SU-DHL-6 (cell line): ENCODE results near the gene CRTC3.

Source experiments
- H2AFZ ChIP-seq: fragments of 200-600 bp; sonication (generic); 2 replicates; pipeline ENCODE4 v1.6.1; 2014; ENCODE audit warnings: low read depth, mild to moderate bottlenecking, moderate library complexity, mixed read lengths, antibody characterized with exemption, low read length; ENCODE audit not compliant: severe bottlenecking
- H3F3A ChIP-seq: fragments of 200-600 bp; shearing (Covaris generic); 2 replicates; pipeline ENCODE4 v1.6.0; 2016; ENCODE audit warnings: antibody characterized with exemption, mild to moderate bottlenecking; ENCODE audit not compliant: insufficient read depth
- H3K27ac ChIP-seq: fragments of 200-600 bp; sonication (generic); 2 replicates; pipeline ENCODE4 v1.5.1; 2016; ENCODE audit warnings: low read depth, mild to moderate bottlenecking, low read length, moderate library complexity, mixed read lengths
- H3K27me3 ChIP-seq: fragments of 200-600 bp; sonication (generic), shearing (Covaris generic); 2 replicates; pipeline ENCODE4 v1.6.0; 2014; ENCODE audit warnings: mild to moderate bottlenecking, low read length
- H3K36me3 ChIP-seq: fragments of 200-600 bp; sonication (generic); 2 replicates; pipeline ENCODE4 v1.6.1; 2014; ENCODE audit warnings: mild to moderate bottlenecking, low read length, mixed read lengths
- H3K4me2 ChIP-seq: fragments of 300-600, 200-600 bp; shearing (Covaris generic), sonication (generic); 2 replicates; pipeline ENCODE4 v1.6.0; 2014; ENCODE audit warnings: low read length, low read depth, mild to moderate bottlenecking; ENCODE audit not compliant: poor library complexity, severe bottlenecking
- H3K4me3 ChIP-seq: fragments of 200-600 bp; sonication (generic); 2 replicates; pipeline ENCODE4 v1.5.1; 2014; ENCODE audit warnings: antibody characterized with exemption, low read length, mild to moderate bottlenecking, mixed read lengths; ENCODE audit not compliant: insufficient read depth, poor library complexity, severe bottlenecking
- H3K79me2 ChIP-seq: fragments of 200-600 bp; sonication (generic); 2 replicates; pipeline ENCODE4 v1.6.1; 2014; ENCODE audit warnings: mild to moderate bottlenecking, low read length, moderate library complexity; ENCODE audit not compliant: insufficient read depth
- H3K9ac ChIP-seq: fragments of 200-600 bp; sonication (generic); 2 replicates; pipeline ENCODE4 v1.7.0; 2014; ENCODE audit warnings: mild to moderate bottlenecking, low read length
- H3K9me2 ChIP-seq: fragments of 200-600 bp; sonication (generic); replicated peaks from 2 replicates; pipeline ENCODE4 v1.6.1; 2014; ENCODE audit warnings: low read length; ENCODE audit not compliant: insufficient read depth
- H3K9me3 ChIP-seq: fragments of 200-600 bp; sonication (generic); 2 replicates; pipeline ENCODE4 v1.6.1; 2014; ENCODE audit warnings: low read length, mixed read lengths; ENCODE audit not compliant: insufficient read depth
- H4K20me1 ChIP-seq: fragments of 200-600 bp; sonication (generic); 2 replicates; pipeline ENCODE4 v1.6.1; 2014; ENCODE audit warnings: low read depth, mild to moderate bottlenecking, antibody characterized with exemption, low read length, moderate library complexity, mixed read lengths
- CTCF ChIP-seq: fragments of 200-600 bp; sonication (generic); IDR thresholded peaks from one replicate; pipeline ENCODE4 v1.5.1; 2017; ENCODE audit warnings: antibody characterized with exemption, mild to moderate bottlenecking, low read length, moderate library complexity; ENCODE audit not compliant: insufficient read depth, poor library complexity, severe bottlenecking
- EZH2phosphoT487 ChIP-seq: fragments of 200-600 bp; sonication (generic), shearing (Covaris generic); conservative IDR thresholded peaks from 2 replicates; pipeline ENCODE4 v1.6.1; 2018; ENCODE audit warnings: mild to moderate bottlenecking, antibody characterized with exemption, low read length, moderate library complexity, mixed read lengths

Gene CRTC3

GRCh38 chr15:90552162-90552928 lies 22.6 kb downstream of the CRTC3 start:
- Histone ChIP-seq H3K4me2 (no peak overlapping the region), H3K79me2 (no peaks in the 10 kb centered on the region), H2AFZ (no peak overlapping the region), H3K9ac (no peak overlapping the region), H3K36me3 (no peaks in the 10 kb centered on the region), H3K27me3 (no peaks in the 10 kb centered on the region), H3K4me3 (no peak overlapping the region), H3F3A (no peaks in the 10 kb centered on the region), H3K27ac (no peak overlapping the region), H3K9me3 (no peaks in the 10 kb centered on the region), H4K20me1 (no peaks in the 10 kb centered on the region), H3K9me2 (no peaks in the 10 kb centered on the region)
- no peak for TF ChIP-seq CTCF
- no peak for TF ChIP-seq EZH2phosphoT487

- H3K36me3 ChIP-seq = no peaks in the 10 kb centered on the region
- H3K9ac ChIP-seq = no peak overlapping the region
- no peaks in the 10 kb centered on the region for H3K9me3 ChIP-seq
- H4K20me1 ChIP-seq = no peaks in the 10 kb centered on the region
- no peak overlapping the region for H3K27ac ChIP-seq
- TF ChIP-seq CTCF (no peak), EZH2phosphoT487 (no peak)
- H2AFZ ChIP-seq = no peak overlapping the region
- no peaks in the 10 kb centered on the region for H3F3A ChIP-seq
- no peaks in the 10 kb centered on the region for H3K27me3 ChIP-seq
- no peak overlapping the region for H3K4me3 ChIP-seq
- H3K9me2 ChIP-seq = no peaks in the 10 kb centered on the region
- H3K79me2 ChIP-seq = no peaks in the 10 kb centered on the region
- no peak overlapping the region for H3K4me2 ChIP-seq
These were observed 23.1 kb downstream of the CRTC3 start for GRCh38 chr15:90552929-90553211.

GRCh38 chr15:90553248-90553745 lies 23.6 kb downstream of the CRTC3 start:
- Histone ChIP-seq H3K4me2 (no peak overlapping the region), H2AFZ (no peak overlapping the region), H3K27ac (no peak overlapping the region)

More at GRCh38 chr15:90553248-90553745, 23.6 kb downstream of the CRTC3 start:
- Histone ChIP-seq H3K9me3 (no peaks in the 10 kb centered on the region), H3K79me2 (no peaks in the 10 kb centered on the region), H3K36me3 (no peaks in the 10 kb centered on the region), H3K27me3 (no peaks in the 10 kb centered on the region), H4K20me1 (no peaks in the 10 kb centered on the region), H3K9ac (no peak overlapping the region), H3K4me3 (no peak overlapping the region), H3K9me2 (no peaks in the 10 kb centered on the region), H3F3A (no peaks in the 10 kb centered on the region)
- no peak for TF ChIP-seq CTCF
- no peak for TF ChIP-seq EZH2phosphoT487
